Measurements from ENCODE around the gene PPP3CA.
"Not testable (repeated sequence)": the region's sequence is repeated elsewhere in the genome, so short reads cannot be mapped to it uniquely, and the experiment has no call there.

PPP3CA gene

DNA sequence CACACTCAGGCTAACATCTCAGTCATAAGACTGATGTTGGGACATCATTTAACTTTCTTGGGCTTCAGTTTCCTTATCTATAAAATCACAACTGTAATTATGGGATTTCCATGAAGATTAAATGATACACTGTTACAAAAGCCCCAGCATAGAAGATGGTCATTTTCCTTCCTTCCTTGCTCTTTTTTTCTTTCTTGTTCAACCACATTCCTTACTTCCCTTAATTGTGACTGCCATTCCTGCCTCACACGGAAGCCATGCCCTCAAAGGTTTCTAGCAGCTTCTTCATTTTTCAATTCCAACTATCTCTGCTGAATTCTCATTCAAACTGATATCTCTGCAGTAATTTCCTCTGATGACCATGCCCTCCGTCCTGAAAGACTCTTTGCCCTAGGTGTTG is 311.8 kb downstream of the PPP3CA start:
- DNase-seq: no peak

DNA sequence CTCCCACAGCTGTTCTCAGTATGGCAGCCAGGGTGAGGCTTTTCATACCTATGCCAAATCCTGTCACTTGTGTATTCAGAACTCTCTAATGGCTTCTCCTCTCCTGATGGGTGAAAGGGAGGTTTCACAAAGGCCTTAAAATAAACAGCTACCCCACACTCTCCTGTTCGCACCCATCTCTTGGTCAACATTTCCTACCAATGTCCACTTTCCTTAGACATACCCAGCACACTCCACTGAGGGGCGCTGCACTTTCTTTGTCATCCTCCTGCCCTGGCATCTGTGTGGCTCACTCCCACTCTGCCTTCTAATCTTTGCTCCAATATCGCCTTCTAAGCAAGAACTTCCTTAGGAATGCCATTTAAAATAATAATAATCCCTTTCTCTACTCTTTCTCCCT is 313.3 kb downstream of the PPP3CA start:
- DNase-seq: no peak

DNA sequence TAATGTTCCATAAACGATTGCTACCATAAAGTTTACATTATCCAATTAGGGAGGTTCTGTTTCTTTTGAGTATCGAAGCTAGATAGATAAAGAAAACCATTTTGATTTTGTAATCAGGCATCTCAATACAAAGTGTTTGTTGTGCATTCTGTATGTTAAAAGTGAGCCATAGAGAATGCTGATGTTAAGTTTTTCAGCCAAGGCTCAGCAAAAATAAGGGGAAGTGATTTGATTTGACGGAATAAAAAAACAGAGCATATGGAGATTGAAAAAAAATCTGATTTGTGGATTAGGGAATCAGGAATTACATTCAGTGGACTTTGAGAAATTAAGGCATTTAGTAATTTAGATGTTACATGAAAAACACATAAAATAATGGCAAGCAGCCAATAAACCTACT is 314.8 kb downstream of the PPP3CA start:
- no peak for DNase-seq

DNA sequence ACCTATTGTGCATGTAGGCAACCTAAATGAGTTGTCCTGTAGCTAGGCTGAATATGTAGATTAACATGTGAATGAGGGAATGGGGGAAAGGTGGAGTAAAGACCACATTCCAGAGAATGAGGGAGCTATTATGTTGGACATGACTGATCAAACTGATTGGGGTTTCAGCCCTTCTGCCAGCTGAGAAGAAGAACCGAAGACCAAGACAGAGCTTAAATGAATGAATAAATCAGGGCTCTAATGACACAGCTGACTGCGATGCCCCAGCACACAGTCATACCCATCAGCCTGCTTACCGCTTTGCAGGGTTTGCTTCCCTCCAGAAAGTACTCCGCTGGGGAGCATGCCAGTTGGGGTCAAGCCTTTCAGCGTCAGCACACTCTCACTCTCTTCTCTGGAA is 315.4 kb downstream of the PPP3CA start:
- no peak for DNase-seq

DNA sequence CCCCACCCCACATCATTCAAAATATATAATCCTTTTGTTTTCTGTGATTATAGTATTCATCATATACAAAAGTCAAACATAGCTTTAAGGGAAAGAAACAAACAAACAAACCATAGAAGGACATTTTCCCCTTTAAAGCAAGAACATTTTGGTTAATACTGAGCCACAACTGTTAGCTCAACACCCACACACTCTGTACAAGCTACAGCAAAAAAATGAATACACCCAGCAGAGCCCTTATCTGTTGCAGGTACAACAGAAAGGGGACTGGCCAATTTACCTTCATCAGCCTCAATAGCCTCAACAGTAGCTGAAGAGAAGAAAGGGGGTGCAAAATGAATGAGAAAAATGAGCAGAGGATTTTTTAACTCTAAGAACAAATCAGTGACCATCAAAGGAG is 318.4 kb downstream of the PPP3CA start:
- DNase-seq: no peak

DNA sequence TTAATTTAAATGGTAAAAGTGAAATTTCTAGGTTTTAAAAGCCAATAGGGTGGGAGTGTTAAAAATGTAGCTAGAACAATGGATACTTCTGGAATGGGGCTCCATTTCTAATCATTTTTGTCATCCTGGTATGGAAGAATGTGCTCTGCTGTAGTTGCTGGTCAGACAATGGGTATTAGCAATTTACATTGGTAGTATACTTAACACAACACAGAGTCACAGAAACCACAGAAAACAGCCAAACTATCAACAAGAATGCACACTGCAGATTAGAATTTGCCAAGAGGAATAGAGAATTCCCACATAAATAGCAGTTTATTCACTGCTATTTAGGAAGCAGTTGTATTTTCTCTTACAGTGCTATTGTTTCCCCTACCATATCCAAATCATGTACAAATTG is 319.6 kb downstream of the PPP3CA start:
- DNase-seq: no peak

DNA sequence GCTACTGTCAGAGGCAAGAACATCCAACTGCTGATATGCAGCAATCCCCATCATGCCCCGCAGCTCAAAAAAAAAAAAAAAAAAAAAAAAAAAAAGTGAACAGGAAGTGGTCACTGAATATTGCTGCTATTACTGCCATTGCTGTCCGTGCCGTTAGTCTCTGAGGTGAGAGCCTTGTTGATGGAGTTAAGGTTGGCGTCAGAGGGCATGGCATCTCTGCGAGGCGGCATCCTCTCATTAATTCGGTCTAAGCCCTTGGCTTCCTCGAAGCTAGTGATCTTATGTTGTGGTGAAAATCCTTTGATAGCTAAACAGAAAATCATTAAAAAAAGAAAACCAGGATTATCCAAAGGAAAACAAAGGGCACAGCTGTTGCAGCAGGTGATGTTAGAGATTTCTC is 321.6 kb downstream of the PPP3CA start:
- no peak for DNase-seq

DNA sequence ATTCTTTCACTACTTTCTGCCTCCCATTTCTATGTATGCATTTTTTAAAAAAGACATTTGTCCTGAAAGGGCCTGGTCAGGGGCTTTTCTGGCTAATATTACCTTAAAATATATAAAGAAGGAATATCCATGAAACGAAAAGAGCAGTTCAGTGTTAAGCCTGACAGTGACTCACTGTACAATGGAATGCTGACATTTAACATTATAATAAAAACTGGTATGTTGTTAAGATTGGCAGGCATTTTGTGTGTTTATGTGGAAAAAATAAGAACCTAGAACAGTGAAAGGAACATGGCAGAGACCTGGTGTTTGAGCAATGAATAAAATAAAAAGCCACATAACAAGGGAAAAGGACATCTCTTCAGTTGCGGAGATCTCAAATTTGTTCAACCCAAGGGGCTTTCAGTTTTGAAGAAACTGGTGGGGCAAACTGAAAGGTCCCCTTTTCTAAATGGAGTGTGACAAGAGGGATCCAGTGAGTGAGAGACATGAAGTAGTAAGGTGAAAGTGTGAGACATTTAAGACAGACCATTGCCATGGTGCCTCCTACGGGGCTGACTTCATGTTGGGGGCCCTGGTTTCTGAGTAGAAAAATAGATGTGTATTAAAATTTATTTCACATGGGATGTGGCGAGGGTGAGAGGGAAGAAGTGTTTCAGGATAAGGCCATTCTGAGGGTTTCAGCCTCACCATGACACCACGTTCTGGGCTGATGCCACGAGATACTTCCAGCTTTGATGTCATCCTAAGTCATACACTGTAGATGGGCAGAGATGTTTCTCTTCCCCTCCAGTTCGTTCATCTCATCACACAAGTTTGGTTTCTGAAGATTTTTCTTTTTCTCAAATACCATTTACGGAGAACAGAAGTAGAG is 324.9 kb downstream of the PPP3CA start:
- DNase-seq: no peak

DNA sequence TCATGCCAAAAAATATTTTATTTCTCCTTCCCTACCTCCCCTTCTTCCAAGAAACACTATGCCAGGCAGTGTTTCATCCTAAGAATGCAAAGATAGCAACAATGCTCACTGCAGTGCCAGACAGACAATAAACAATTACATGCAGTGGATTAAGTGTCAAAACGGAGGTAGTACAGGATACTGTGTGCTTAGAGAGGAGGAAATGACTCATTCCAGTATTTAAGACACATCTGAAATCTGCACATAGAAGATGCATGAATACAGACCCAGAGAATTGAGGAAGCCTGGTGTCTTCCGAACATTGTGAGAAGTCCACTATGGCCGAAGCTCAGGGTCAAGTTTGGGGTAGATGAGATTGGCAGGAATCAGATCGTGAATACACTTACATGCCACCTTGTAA is 326.4 kb downstream of the PPP3CA start:
- DNase-seq: no peak

DNA sequence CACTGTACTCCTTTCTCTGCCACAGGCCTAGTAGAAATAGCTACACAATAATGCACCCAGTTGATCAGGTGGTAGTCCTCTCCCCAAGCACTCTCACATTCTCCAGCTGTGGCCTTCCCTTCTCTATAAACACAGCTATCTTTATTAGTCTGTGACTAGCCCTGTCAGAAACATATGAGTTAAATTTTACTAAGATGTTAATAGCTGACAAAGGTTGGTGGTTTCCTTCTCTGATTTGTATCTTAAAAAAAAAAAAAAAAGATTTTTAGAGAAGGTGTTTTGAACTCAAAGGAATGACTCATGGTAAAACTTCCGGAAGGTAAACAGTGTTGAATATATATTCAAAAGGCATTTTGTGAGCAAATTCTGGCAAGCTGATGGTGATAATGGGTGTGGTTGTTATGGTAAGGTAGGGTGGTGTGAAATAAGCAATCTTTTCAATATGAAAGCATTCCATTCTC is 327.4 kb downstream of the PPP3CA start:
- no peak for DNase-seq

DNA sequence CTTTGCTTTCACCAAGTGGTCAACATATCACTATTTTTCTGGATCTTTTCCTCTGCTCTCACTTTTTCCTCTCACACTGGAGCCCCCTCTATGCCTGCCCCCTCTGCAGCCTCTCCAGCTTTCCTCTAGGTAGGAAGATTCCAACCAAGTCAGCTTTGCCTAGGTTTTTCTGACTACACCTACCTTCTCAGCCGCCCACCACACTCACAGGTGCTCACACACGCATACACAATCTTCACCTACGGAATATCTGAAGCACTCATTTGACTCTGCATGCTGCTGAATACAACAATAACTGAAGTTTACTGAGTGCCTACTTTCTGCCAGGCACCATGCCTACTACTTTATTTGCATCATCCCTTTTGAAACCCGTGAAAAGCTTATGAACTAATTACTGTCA is 328.0 kb downstream of the PPP3CA start:
- no peak for DNase-seq

DNA sequence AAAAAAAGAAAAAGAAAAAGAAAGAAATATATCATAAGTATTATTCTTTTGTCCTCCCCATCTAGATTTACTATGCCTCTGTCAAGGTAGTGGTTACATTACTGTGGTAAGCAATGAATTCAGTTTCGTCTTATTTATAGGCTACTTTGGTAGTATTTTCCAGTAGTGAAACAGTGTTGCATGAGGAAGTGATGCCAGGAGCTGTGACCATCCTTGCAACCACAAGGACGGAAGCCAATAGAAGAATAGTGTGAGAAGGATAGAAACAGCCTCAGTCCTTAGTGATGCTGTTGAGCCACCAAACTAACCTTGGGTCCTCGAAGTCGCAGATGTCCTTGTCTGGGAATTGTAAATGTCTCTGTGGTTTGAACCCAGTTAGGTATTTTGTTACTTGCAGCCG is 328.5 kb downstream of the PPP3CA start:
- no peak for DNase-seq

DNA sequence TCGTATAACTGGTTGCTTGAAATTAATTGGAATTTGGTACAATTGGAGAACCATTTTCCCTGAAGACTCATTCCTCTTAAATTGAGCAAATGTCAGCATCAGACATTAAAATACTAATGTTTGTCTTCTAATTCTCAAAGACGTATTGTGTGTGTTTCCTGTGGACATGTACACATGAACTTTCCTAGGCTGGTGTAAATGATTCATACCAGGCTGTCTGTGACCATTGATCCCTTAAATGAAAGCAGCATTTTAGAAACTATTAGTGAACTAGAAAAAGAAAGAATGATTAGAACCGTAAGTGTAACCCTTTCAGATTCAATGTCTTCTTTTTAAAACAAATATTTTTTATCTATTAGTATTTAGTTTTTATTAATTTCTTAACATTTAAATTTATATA is 332.9 kb downstream of the PPP3CA start:
- no peak for DNase-seq

DNA sequence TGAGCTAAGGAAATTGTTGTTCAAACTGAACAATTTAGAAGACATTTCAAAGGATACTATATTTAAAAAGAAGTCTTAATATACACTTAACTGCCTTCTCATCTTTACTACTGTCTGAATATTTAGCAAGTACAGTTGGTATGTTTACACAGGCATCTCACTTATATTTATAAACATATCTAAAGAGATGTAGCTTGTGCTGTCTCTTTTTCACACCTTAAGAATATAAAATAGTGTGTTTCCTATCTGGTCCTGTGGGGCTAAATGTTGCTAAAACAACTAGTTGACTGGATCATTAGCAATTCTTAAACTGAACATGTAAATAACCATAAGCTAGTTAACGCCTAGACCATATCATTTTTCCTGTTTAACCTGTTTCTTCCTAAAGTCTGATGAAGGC is 336.3 kb downstream of the PPP3CA start:
- DNase-seq: no peak

DNA sequence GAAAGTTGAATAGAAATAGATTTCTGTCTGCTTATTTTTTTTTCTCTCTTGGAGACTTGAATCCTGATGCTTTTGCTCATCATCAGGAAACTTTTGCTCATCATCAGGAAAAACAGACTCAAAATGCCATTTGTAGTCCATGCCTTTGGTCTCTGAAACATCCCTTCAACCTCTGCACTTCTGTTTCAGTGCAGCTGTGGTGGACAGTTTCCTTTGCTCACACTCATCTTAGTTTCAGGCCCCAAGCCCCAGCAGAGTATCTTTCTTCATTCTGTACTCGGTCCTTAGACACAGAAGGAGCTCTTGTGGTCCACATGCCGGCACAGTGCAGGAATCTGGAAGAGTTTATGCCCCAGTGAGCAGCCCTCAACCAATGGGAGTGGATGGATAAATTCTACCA is 337.9 kb downstream of the PPP3CA start:
- DNase-seq: no peak

DNA sequence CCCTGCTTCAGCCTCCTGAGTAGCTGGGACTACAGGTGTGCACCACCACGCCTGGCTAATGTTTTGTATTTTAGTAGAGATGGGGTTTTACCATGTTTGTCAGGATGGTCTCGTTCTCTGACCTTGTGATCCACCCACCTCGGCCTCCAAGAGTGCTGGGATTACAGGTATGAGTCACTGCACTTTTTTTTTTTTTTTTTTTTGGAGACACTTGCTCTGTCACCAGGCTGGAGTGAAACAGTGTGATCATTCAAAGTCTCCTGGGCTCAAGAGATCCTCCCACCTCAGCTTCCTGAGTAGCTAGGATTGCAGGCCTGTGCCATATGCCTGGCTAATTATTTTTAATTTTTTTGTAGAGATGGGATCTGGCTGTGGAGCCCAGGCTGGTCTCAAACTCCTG is 338.8 kb downstream of the PPP3CA start:
- no peak for DNase-seq

DNA sequence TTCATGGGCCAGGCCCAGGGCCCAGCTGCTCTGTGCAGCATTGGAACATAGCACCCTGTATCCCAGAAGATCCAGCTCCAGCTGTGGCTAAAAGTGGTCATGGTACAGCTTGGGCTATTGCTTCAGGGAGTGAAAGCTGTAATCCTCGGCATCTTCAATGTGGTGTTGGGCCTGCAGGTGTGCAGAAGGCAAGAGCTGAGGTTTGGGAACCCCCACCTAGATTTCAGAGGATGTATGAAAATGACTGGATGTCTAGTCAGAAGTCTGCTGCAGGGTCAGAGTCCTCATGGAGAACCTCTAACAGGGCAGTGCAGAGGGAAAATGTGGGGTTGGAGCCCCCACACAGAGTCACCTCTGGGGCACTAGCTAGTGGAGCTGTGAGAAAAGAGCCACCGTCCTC is 341.7 kb downstream of the PPP3CA start:
- no peak for DNase-seq

DNA sequence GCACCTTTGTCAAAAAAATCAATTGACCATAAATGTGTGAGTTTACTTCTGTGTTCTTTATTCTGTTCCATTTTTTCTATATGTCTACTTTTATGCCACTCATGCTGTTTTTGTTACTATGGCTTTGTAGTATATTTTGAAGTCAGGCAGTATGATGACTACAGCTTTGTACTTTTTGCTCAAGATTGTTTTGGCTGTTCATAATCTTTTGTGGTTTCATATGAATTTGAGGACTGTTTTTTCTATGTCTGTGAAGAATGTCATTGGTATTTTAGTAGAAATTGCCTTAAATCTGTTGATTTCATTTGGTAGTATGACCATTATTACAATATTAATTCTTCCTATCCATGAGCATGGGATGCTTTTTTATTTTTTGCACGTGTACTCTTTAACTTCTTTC is 346.8 kb downstream of the PPP3CA start:
- no peak for DNase-seq

DNA sequence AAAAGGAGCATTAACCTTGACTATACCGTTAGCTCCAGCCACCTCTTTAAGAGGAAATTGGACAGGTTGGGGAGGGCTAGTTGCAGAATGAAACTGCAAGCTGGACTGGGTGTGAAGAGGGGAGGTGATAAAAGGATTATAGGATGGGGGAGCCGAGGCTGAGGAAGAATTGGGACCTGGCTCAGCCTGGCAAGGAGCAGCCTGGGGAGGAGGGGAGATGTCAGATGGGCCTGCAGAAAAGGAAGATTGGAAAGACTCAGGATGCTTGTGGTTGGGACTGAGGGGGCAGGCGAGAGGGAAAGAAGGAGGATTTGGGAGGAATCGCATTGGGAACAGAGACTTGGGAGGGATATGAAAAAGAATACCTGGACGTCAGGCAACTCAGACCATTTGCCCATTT is 351.7 kb downstream of the PPP3CA start:
- no peak for DNase-seq

DNA sequence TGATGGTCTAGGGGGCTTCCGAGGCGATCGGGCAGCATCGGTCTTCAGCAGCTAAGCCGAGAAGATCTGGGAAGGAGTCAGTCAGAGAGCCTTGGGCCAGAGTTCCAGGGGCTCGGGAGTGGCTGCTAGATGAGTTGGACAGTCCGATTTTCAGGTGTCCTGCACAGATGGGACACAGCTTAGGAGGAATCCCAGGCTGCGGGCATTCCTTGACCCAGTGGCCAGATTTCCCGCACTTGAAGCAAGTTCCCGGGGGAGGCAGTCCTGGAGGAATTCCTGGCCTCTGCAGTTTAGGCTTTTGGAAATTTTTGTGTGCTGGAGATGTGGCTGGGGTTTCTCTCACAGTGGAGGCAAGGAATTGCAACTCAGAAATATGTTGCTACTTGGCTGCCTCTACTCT is 352.3 kb downstream of the PPP3CA start:
- not testable (repeated sequence) for DNase-seq

DNA sequence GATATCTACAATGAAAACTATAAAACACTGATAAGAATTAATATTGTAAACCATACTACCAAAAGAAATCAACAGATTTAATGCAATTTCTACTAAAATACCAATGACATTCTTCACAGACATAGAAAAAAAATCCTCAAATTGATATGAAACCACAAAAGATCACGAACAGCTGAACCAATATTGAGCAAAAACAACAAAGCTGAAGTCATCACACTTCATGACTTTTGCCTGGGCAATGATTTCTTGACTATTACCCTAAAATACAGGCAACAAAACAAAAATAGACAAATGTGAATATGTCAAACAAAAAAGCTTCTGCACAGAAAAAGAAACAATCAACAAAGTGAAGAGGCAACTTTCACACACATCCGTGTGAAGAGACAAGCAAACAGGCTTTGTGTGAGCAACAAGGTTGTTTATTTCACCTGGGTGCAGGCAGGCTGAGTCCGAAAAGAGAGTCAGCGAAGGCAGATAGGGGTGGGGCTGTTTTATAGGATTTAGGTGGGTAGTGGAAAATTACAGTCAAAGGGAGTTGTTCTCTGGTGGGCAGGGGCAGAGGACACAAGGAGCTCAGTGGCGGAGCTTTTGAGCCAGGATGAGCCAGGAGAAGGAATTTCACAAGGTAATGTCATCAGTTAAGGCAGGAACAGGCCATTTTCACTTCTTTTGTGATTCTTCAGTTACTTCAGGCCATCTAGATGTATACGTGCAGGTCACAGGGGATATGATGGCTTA is 355.8 kb downstream of the PPP3CA start:
- DNase-seq: not testable (repeated sequence)

DNA sequence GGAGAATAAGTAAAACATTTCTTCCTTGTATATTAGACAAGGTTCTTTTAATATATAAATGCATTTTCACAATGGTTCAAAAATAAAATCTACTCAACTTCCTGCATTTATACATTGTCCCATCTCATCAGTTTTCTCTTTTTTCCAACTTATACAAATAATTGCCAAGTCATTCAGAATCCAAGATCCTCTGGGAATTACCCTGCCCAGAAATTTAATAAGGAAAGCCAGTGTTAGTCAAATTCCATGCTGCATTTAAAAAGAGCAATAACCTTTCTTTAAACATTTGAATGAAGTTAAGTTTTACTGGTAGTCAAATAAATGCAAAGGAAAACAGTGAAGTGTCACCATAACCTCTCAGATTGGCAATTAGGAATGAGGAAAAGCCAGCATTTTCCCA is 357.9 kb downstream of the PPP3CA start:
- DNase-seq: no peak

DNA sequence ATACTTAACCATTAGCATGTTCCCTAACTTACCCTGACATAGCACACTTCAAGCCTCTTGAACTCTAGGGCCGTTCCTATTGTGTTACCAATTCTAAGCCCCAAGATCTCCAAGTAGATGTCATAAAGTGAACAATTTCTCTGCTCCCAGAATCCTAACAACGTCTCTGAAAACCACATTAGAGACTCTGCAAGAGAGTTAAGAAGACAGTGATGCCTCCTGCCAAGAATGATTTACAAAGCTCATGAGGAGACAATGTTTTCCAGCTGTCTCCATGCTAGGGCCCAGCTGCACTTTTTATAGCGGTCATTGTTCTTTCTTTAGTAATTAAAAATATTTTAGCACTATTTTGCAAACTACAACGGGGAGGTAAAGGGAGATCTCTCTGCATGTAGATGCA is 358.4 kb downstream of the PPP3CA start:
- DNase-seq: no peak

DNA sequence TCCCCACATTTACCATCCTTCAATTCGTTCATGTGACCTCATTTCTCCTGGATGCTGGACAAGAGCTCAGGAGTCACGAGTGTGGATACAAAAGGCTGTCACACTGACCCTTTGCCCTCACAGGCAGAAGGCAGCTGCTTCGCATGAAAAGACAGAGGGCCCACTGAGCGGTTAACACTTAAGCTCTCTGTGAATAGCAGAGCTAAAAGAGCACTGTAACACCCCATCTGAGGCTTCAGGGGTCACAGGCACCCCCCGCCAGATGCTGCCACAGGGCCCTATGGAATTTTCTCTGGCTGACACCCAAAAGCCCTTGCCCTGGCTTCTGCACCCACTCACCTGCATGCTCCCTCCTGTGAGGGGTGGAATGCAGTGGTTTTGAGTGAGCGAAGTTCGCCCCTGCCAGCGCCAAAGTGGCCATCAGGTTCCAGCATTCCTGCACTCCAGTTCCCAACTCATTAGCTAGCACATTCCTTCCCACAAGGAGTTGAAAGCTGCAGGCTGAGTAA is 360.9 kb downstream of the PPP3CA start:
- DNase-seq: no peak

All from NCI-H187 treated with DMSO at 0.1 percent for 48 hours (cell line).